ENCODE measurements around the gene RALGAPA2. TPM values are rescaled to one million over a fixed set of nuclear protein-coding genes. Genes with fewer than 3 reads are reported as not detected.
A peak's percentile ranks its signal among the peaks of the same experiment; 100 is the strongest.

The RALGAPA2 gene
- total RNA-seq, 4 donors from 2014 or later, result 89.7 to 126 (median 97.8) TPM

- Histone ChIP-seq H3K27me3 (no peaks in the 10 kb centered on the region), H3K4me3 (replicated peaks in 1 of 3) (no peak overlapping the region), H3K36me3 (no peaks in the 10 kb centered on the region), H3K27ac (peak overlapping the region; percentile 53 to 58 (median 53)), H3K9me3 (no peaks in the 10 kb centered on the region), H3K4me1 (peaks cover 49 to 64% of the 10 kb centered on the region in 2 donors)
- 88 to 93% methylated on average over 1 of the region's 1 CpG for WGBS, 2 donors
- no peak for TF ChIP-seq POLR2A (IDR thresholded peaks at IDR 0.05)
- no peak for TF ChIP-seq CTCF (IDR thresholded peaks at IDR 0.05)
- intact Hi-C loops (cut with DNase I), result no loop called here
- DNase-seq, result no peak
Measured at GRCh38 chr20:20695250-20695816, 17.1 kb downstream of the RALGAPA2 start.

GRCh38 chr20:20694591-20694990 is 17.9 kb downstream of the RALGAPA2 start:
- peak; percentile 62 to 70 for DNase-seq
- intact Hi-C loops (cut with DNase I), result no loop called here
- H3K36me3 ChIP-seq, result no peaks in the 10 kb centered on the region
- H3K4me1 ChIP-seq, result peaks cover 52 to 66% of the 10 kb centered on the region in 2 donors
- 31 to 43% methylated on average over 4 of the region's 4 CpGs for WGBS, 2 donors
- no peak overlapping the region for H3K4me3 ChIP-seq (replicated peaks in 1 of 3)
- no peaks in the 10 kb centered on the region for H3K27me3 ChIP-seq
- TF ChIP-seq POLR2A (IDR thresholded peaks at IDR 0.05), result no peak
- TF ChIP-seq CTCF (IDR thresholded peaks at IDR 0.05), result no peak
- peak overlapping the region; percentile 53 to 78 (median 63) for H3K27ac ChIP-seq
- no peaks in the 10 kb centered on the region for H3K9me3 ChIP-seq

GRCh38 chr20:20692587-20692986 is 19.9 kb downstream of the RALGAPA2 start:
- no peaks in the 10 kb centered on the region for H3K9me3 ChIP-seq
- H3K4me3 ChIP-seq (replicated peaks in 1 of 3), result no peak overlapping the region
- no peaks in the 10 kb centered on the region for H3K27me3 ChIP-seq
- intact Hi-C loops (cut with DNase I), result no loop called here
- peaks cover 42 to 69% of the 10 kb centered on the region in 2 donors for H3K4me1 ChIP-seq
- DNase-seq, result peak; percentile 25 to 30
- TF ChIP-seq POLR2A (IDR thresholded peaks at IDR 0.05), result no peak
- no peak for TF ChIP-seq CTCF (IDR thresholded peaks at IDR 0.05)
- no peak overlapping the region for H3K27ac ChIP-seq
- 44 to 55% methylated on average over 1 of the region's 1 CpG for WGBS, 2 donors
- H3K36me3 ChIP-seq, result no peaks in the 10 kb centered on the region

- DNase-seq, result no peak
- Histone ChIP-seq H3K9me3 (no peaks in the 10 kb centered on the region), H3K4me1 (peaks cover 35 to 69% of the 10 kb centered on the region in 2 donors), H3K36me3 (no peaks in the 10 kb centered on the region), H3K27ac (no peak overlapping the region), H3K4me3 (replicated peaks in 1 of 3) (no peak overlapping the region), H3K27me3 (no peaks in the 10 kb centered on the region)
- TF ChIP-seq POLR2A (IDR thresholded peaks at IDR 0.05) (no peak), CTCF (IDR thresholded peaks at IDR 0.05) (no peak)
- intact Hi-C loops (cut with DNase I), result no loop called here
- 92 to 94% methylated on average over 4 of the region's 4 CpGs for WGBS, 2 donors
Measured at GRCh38 chr20:20691477-20692235, 20.8 kb downstream of the RALGAPA2 start.

All from thyroid gland (tissue), 4 donors.